ENCODE results near the gene PDIA5. TPM values are rescaled to one million over a fixed set of nuclear protein-coding genes. Genes with fewer than 3 reads are reported as not detected.

The PDIA5 gene
- total RNA-seq, 1 experiment from 2014 or later = 24.3 TPM

DNA sequence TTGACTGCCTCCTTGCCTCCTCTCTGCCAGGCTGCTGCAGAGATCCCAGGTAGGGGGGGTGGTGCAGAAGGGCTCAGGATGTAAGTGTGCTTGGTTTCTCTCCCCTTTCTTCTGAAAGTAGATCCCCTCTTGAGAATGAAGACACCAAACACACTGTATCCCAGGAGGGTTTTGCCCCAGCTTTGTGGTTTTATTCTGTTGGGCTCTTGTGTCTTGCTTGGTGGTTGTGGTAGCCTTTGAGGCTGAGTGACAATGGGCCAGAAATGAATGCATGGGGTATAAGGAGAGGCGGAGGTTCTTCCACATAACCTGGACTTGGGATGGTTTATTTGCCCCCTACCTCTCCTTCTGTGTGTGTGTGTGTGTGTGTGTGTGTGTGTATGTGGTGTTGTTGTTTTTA lies 5.7 kb downstream of the PDIA5 start:
- no peaks in the 10 kb centered on the region for H3K27me3 ChIP-seq (ENCODE audit: insufficient read depth, low read length)
- no peak for DNase-seq
- Mint-ChIP-seq H3K4me1 (peaks cover 33 to 47% of the 10 kb centered on the region in 2 experiments), H3K4me3 (no peak overlapping the region), H3K27ac (no peak overlapping the region), H3K9me3 (no peaks in the 10 kb centered on the region), H3K27me3 (ENCODE audit: low read depth) (peaks cover 5% of the 10 kb centered on the region; the same call in 1 of the 2 replicates), H3K36me3 (ENCODE audit: insufficient read depth in 1 of 3, low read depth in 3 of 3) (no peaks in the 10 kb centered on the region)
- H2BK12ac ChIP-seq (ENCODE audit: insufficient read length, low read depth, low read length) = no peak overlapping the region
- H4K5ac ChIP-seq (ENCODE audit: insufficient read length, low read depth, low read length) = no peak overlapping the region
- H3K4me1 ChIP-seq (ENCODE audit: insufficient read depth, low read length) = peaks cover 5% of the 10 kb centered on the region; the same call in 1 of the 2 replicates
- H4K91ac ChIP-seq (ENCODE audit: insufficient read length, low read depth, low read length) = no peak overlapping the region
- H3K18ac ChIP-seq (ENCODE audit: insufficient read length, low read depth, low read length) = no peak overlapping the region
- no peak overlapping the region for H3K4me2 ChIP-seq (ENCODE audit: insufficient read depth, insufficient read length, low read length)
- no peak overlapping the region for H3K14ac ChIP-seq (ENCODE audit: insufficient read depth, low read length)
- H2BK15ac ChIP-seq (ENCODE audit: low read depth, low read length) = no peak overlapping the region
- no peak overlapping the region for H4K8ac ChIP-seq (replicated peaks; ENCODE audit: insufficient read length, low read depth, low read length)
- no peak overlapping the region for H3K56ac ChIP-seq (ENCODE audit: insufficient read length, low read depth, low read length)
- H3K23me2 ChIP-seq (ENCODE audit: insufficient read length, low read depth, low read length, poor library complexity, severe bottlenecking) = peaks cover 13% of the 10 kb centered on the region
- no peak overlapping the region for H3K9ac ChIP-seq (ENCODE audit: extremely low read depth, insufficient read length, low read length)
- no peak overlapping the region for H2BK20ac ChIP-seq (ENCODE audit: low read depth, low read length, poor library complexity, severe bottlenecking)
- H2AK5ac ChIP-seq (ENCODE audit: insufficient read length, low read length) = no peak overlapping the region
- no peak overlapping the region for H3T11ph ChIP-seq (ENCODE audit: low read length)
- no peak overlapping the region for H3K4ac ChIP-seq (ENCODE audit: low read depth, low read length)
- H3K79me2 ChIP-seq (ENCODE audit: insufficient read depth, low read length) = peaks cover 26% of the 10 kb centered on the region; the same call in 1 of the 2 replicates
- no peak overlapping the region for H2BK120ac ChIP-seq (ENCODE audit: low read depth, low read length, poor library complexity, severe bottlenecking)
- H2AFZ ChIP-seq (ENCODE audit: low read length) = no peak overlapping the region
- H3K23ac ChIP-seq (ENCODE audit: insufficient read length, low read depth, low read length) = no peak overlapping the region
- no peak overlapping the region for H2BK5ac ChIP-seq (ENCODE audit: insufficient read length, low read length)
- H3K27ac ChIP-seq (ENCODE audit: insufficient read length, low read depth, low read length) = no peak overlapping the region
- TF ChIP-seq, protein P1, sequence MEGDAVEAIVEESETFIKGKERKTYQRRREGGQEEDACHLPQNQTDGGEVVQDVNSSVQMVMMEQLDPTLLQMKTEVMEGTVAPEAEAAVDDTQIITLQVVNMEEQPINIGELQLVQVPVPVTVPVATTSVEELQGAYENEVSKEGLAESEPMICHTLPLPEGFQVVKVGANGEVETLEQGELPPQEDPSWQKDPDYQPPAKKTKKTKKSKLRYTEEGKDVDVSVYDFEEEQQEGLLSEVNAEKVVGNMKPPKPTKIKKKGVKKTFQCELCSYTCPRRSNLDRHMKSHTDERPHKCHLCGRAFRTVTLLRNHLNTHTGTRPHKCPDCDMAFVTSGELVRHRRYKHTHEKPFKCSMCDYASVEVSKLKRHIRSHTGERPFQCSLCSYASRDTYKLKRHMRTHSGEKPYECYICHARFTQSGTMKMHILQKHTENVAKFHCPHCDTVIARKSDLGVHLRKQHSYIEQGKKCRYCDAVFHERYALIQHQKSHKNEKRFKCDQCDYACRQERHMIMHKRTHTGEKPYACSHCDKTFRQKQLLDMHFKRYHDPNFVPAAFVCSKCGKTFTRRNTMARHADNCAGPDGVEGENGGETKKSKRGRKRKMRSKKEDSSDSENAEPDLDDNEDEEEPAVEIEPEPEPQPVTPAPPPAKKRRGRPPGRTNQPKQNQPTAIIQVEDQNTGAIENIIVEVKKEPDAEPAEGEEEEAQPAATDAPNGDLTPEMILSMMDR (conservative IDR thresholded peaks at IDR 0.05) = no peak
- no peaks in the 10 kb centered on the region for H3K9me3 ChIP-seq (ENCODE audit: control insufficient read depth, low read depth, low read length)
- H3K79me1 ChIP-seq (ENCODE audit: insufficient read depth, low read depth, low read length, poor library complexity, severe bottlenecking) = peaks cover 7% of the 10 kb centered on the region
- no CpG with 5 or more reads among the region's 1 CpG for WGBS (ENCODE audit: extremely low coverage, insufficient read length, low lambda C conversion rate)
- H4K20me1 ChIP-seq (ENCODE audit: control insufficient read depth, insufficient read depth, insufficient read length) = no peaks in the 10 kb centered on the region

Data from H9 (cell line).